IMR-90 (cell line): ENCODE results near the gene COPS9. TPM values are rescaled to one million over a fixed set of nuclear protein-coding genes. Genes with fewer than 3 reads are reported as not detected.

ENCODE experiments used
- ATAC-seq: fragments of 200-7000 bp; cut with Tn5 transposase; 2 replicates; pipeline ENCODE4 v1.9.1; 2020; ENCODE audit warnings: low read depth, mild to moderate bottlenecking, moderate library complexity
- BruUV-seq: library from RNA; stranded (reverse); fragments of 400-500 nt; replicated peaks from 2 replicates; lab custom pipeline; 2021; lab: Mats Ljungman, UMichigan
- CTCF ChIA-PET: fragments of 300-600 bp; formaldehyde crosslinking; extraction: SDS; loops from one replicate; lab custom pipeline; 2021; ENCODE audit warnings: antibody characterized with exemption; lab: Yijun Ruan, JAX
- POLR2A ChIA-PET: fragments of 300-600 bp; sonication (Branson Sonifier 250); formaldehyde crosslinking; loops from one replicate; lab custom pipeline; 2022; ENCODE audit warnings: antibody characterized with exemption; ENCODE audit not compliant: unreplicated experiment; lab: Charles Lee
- DNase-seq: peaks from one replicate; pipeline ENCODE4 v3.0.0; 2013
- H2AFZ ChIP-seq: replicated peaks from 2 replicates; pipeline ENCODE3; 2013; ENCODE audit warnings: low read length, mild to moderate bottlenecking; ENCODE audit not compliant: poor library complexity
- H2AK5ac ChIP-seq: 2 replicates; pipeline ENCODE4 v1.6.1; 2013; ENCODE audit warnings: low read depth, low read length, inconsistent platforms
- H2AK9ac ChIP-seq: replicated peaks from 2 replicates; pipeline ENCODE3; 2013; ENCODE audit warnings: mild to moderate bottlenecking, low read depth, low read length, moderate library complexity; ENCODE audit not compliant: poor library complexity
- H2BK120ac ChIP-seq: 2 replicates; pipeline ENCODE4 v1.6.1; 2013; ENCODE audit warnings: low read depth, low read length, inconsistent platforms
- H2BK15ac ChIP-seq: 3 replicates; pipeline ENCODE4 v1.6.1; 2013; ENCODE audit warnings: low read depth, low read length, inconsistent platforms
- H2BK20ac ChIP-seq: 2 replicates; pipeline ENCODE4 v1.6.1; 2013; ENCODE audit warnings: low read depth, mild to moderate bottlenecking, inconsistent platforms, low read length, moderate library complexity
- H2BK5ac ChIP-seq: 2 replicates; pipeline ENCODE4 v1.6.1; 2013; ENCODE audit warnings: mild to moderate bottlenecking, low read depth, low read length, inconsistent platforms; ENCODE audit not compliant: poor library complexity, severe bottlenecking
- H3K14ac ChIP-seq: replicated peaks from 2 replicates; pipeline ENCODE4 v1.6.1; 2013; ENCODE audit warnings: low read depth, low read length, inconsistent platforms
- H3K18ac ChIP-seq: 2 replicates; pipeline ENCODE4 v1.6.1; 2013; ENCODE audit warnings: low read depth, low read length, control low read depth
- H3K23ac ChIP-seq: 2 replicates; pipeline ENCODE4 v1.6.1; 2013; ENCODE audit warnings: low read depth, low read length, inconsistent platforms
- H3K27ac ChIP-seq: 2 replicates; pipeline ENCODE4 v1.5.1; 2013; ENCODE audit warnings: mild to moderate bottlenecking, control low read depth, low read length; ENCODE audit not compliant: insufficient read depth
- H3K27me3 ChIP-seq: 2 replicates; pipeline ENCODE4 v1.6.1; 2013; ENCODE audit warnings: low read length; ENCODE audit not compliant: control insufficient read depth, insufficient read depth
- H3K36me3 ChIP-seq: 2 replicates; pipeline ENCODE4 v1.6.1; 2013; ENCODE audit warnings: low read length, mixed read lengths; ENCODE audit not compliant: control insufficient read depth, insufficient read depth
- H3K4ac ChIP-seq: 2 replicates; pipeline ENCODE4 v1.6.1; 2013; ENCODE audit warnings: low read depth, low read length, inconsistent platforms
- H3K4me1 ChIP-seq: 2 replicates; pipeline ENCODE4 v1.6.1; 2013; ENCODE audit warnings: low read length, mixed read lengths; ENCODE audit not compliant: control insufficient read depth, insufficient read depth
- H3K4me2 ChIP-seq: 2 replicates; pipeline ENCODE4 v1.6.1; 2013; ENCODE audit warnings: low read depth, mild to moderate bottlenecking, control low read depth, low read length, moderate library complexity
- H3K4me3 ChIP-seq: 2 replicates; pipeline ENCODE4 v1.5.1; 2013; ENCODE audit warnings: low read depth, mild to moderate bottlenecking, control low read depth, low read length, moderate library complexity; ENCODE audit not compliant: insufficient read depth
- H3K56ac ChIP-seq: 2 replicates; pipeline ENCODE4 v1.6.1; 2013; ENCODE audit warnings: low read length, inconsistent platforms; ENCODE audit not compliant: insufficient read depth; ENCODE audit errors: extremely low read depth
- H3K79me1 ChIP-seq, 2 experiments: 2 replicates each; pipeline ENCODE4 v1.6.1; 2013; ENCODE audit warnings: low read length in 2 of 2, inconsistent platforms in 1 of 2, low read depth in 1 of 2
- H3K9ac ChIP-seq: 2 replicates; pipeline ENCODE4 v1.6.1; 2013; ENCODE audit warnings: low read depth, low read length, control low read depth
- H3K9me1 ChIP-seq: 2 replicates; pipeline ENCODE4 v1.6.1; 2013; ENCODE audit warnings: low read length, inconsistent platforms; ENCODE audit not compliant: insufficient read depth
- H3K9me3 ChIP-seq: 2 replicates; pipeline ENCODE4 v1.6.1; 2013; ENCODE audit warnings: low read length; ENCODE audit not compliant: control insufficient read depth, insufficient read depth
- H4K20me1 ChIP-seq: 2 replicates; pipeline ENCODE4 v1.6.1; 2013; ENCODE audit warnings: low read length, inconsistent platforms; ENCODE audit not compliant: insufficient read depth
- H4K5ac ChIP-seq: 2 replicates; pipeline ENCODE4 v1.6.1; 2013; ENCODE audit warnings: mild to moderate bottlenecking, low read depth, low read length, control low read depth
- H4K8ac ChIP-seq, 2 experiments: 2 replicates each; pipeline ENCODE4 v1.6.1; 2013; ENCODE audit warnings: low read depth in 2 of 2, low read length in 2 of 2, control low read depth in 1 of 2, inconsistent platforms in 1 of 2
- H4K91ac ChIP-seq: 2 replicates; pipeline ENCODE4 v1.6.1; 2013; ENCODE audit warnings: low read depth, low read length, inconsistent platforms; ENCODE audit not compliant: insufficient read depth
- CEBPB ChIP-seq: IDR thresholded peaks from 2 replicates; pipeline ENCODE4 v1.6.1; 2012; ENCODE audit warnings: low read depth, low read length, improper control_type of control experiment
- CHD1 ChIP-seq: IDR thresholded peaks from 2 replicates; pipeline ENCODE4 v1.6.1; 2012; ENCODE audit warnings: low read depth, low read length, improper control_type of control experiment
- FOS ChIP-seq: fragments of 150-350 bp; IDR thresholded peaks from 2 replicates; pipeline ENCODE4 v1.6.1; 2016; ENCODE audit warnings: low read depth, low read length
- MXI1 ChIP-seq: IDR thresholded peaks from 2 replicates; pipeline ENCODE4 v1.6.1; 2012; ENCODE audit warnings: low read depth, mild to moderate bottlenecking, low read length, moderate library complexity, borderline replicate concordance
- NFE2L2 ChIP-seq: fragments of 150-350 bp; IDR thresholded peaks from 2 replicates; pipeline ENCODE4 v1.6.1; 2016; ENCODE audit warnings: low read depth, mild to moderate bottlenecking, low read length
- POLR2A ChIP-seq: IDR thresholded peaks from 2 replicates; pipeline ENCODE4 v1.6.1; 2012; ENCODE audit warnings: mild to moderate bottlenecking, low read depth, low read length
- RFX5 ChIP-seq: IDR thresholded peaks from 2 replicates; pipeline ENCODE4 v1.8.0; 2012; ENCODE audit warnings: low read depth, mild to moderate bottlenecking, low read length, moderate library complexity
- WGBS, 2 experiments: methylation state at CpG; one replicate each; pipeline versions ENCODE4 v1.1.5 to v1.1.7; 2013; ENCODE audit warnings: missing lambda C conversion rate in 2 of 2; ENCODE audit not compliant: insufficient read length in 1 of 2; ENCODE audit errors: extremely low coverage in 2 of 2; 5-methylcytosine and 5-hydroxymethylcytosine counted together
- dilution Hi-C: fragments of 300-500 bp; cut with HindIII; formaldehyde crosslinking; loops from one replicate; pipeline ENCODE4 v1.14.3; 2018; ENCODE audit warnings: low sequenced_read_pairs; ENCODE audit not compliant: unreplicated experiment
- in situ Hi-C: fragments of 300-500 bp; cut with MboI; formaldehyde crosslinking; loops from 3 replicates; pipeline ENCODE4 v1.14.3; 2019; ENCODE audit warnings: low sequenced_read_pairs, inconsistent platforms, mixed read lengths
- intact Hi-C: fragments of 100-400 bp; cut with micrococcal nuclease; formaldehyde crosslinking; loops from 2 replicates; pipeline ENCODE4 v1.10.0; 2022
- polyA plus RNA-seq, 3 experiments: library from polyadenylated mRNA; depleted of rRNA; stranded (reverse); fragments of >200 nt; gene quantifications; 2 replicates each; pipeline ENCODE4 v1.2.3, GENCODE V29; 2012; ENCODE audit warnings: low replicate concordance in 1 of 3
- total RNA-seq: library from RNA; depleted of rRNA; stranded (reverse); fragments of >200 nt; gene quantifications from 2 replicates; pipeline ENCODE4 v1.2.3, GENCODE V29; 2012
- TF ChIP-seq, protein P1 (sequence below): fragments of 150-350 bp; IDR thresholded peaks from 2 replicates; pipeline ENCODE4 v1.6.1; 2016; ENCODE audit warnings: low read depth, mild to moderate bottlenecking, low read length, moderate library complexity, borderline replicate concordance

The COPS9 gene
- total and polyA plus RNA-seq, 2 of the 4 experiments (the other 2 are of a cell fraction), result 85.9 to 309 TPM

DNA sequence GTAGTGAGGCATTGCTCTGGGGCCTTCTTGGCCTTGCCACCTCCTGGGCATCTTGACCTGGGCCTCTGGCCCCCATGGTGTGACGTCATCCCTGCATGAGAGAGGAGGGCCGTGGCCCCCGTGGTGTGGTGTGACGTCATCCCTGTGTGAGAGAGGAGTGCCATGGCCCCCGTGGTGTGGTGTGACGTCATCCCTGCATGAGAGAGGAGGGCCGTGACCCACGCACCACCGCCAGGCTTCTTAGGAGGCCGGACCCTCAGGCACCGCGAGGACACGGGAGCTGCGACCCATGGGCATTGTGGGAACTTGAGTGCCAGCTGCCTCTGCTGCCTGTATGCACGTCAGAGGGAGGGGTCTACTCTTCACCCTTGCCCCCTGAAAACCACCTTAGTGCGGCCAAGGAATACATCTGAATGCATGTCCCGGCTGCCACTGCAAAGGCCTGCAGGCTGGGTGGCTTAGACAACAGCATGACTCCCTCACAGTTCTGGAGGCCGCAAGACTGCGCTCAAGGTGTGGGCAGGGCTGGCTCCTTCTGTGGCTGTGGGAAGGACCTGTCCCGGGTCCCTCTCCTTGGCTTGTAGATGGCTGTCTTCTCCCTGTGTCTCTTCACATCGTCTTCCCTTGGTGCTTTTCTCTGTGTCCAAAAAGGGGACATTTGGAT, 25.1 kb upstream of the COPS9 start:
- no peak overlapping the region for H3K18ac ChIP-seq
- H2BK20ac ChIP-seq, result no peak overlapping the region
- H2AFZ ChIP-seq, result no peak overlapping the region
- no peaks in the 10 kb centered on the region for H3K9me3 ChIP-seq
- in situ Hi-C loops, result no loop called here
- intact Hi-C loops, result no loop called here
- H4K8ac ChIP-seq, result no peak overlapping the region
- no peak overlapping the region for H2BK5ac ChIP-seq
- no peak overlapping the region for H3K23ac ChIP-seq
- peaks cover 9% of the 10 kb centered on the region; the same call in 1 of the 2 replicates for H3K27me3 ChIP-seq
- H3K79me1 ChIP-seq, result no peaks in the 10 kb centered on the region
- ChIA-PET CTCF (no interaction called here), POLR2A (no interaction called here)
- no peak overlapping the region for H3K4me3 ChIP-seq
- H3K4me2 ChIP-seq, result no peak overlapping the region
- no peak overlapping the region for H2AK5ac ChIP-seq
- no peak overlapping the region for H2BK120ac ChIP-seq
- H4K20me1 ChIP-seq, result no peaks in the 10 kb centered on the region
- dilution Hi-C loops, result no loop called here
- no peak overlapping the region for H3K27ac ChIP-seq
- no peak overlapping the region for H3K4ac ChIP-seq
- peak overlapping the region; percentile 5 for H2AK9ac ChIP-seq
- ATAC-seq, result no peak
- TF ChIP-seq FOS (no peak), NFE2L2 (no peak), CHD1 (no peak), POLR2A (no peak), CEBPB (no peak), MXI1 (no peak), RFX5 (no peak)
- TF ChIP-seq, protein P1, sequence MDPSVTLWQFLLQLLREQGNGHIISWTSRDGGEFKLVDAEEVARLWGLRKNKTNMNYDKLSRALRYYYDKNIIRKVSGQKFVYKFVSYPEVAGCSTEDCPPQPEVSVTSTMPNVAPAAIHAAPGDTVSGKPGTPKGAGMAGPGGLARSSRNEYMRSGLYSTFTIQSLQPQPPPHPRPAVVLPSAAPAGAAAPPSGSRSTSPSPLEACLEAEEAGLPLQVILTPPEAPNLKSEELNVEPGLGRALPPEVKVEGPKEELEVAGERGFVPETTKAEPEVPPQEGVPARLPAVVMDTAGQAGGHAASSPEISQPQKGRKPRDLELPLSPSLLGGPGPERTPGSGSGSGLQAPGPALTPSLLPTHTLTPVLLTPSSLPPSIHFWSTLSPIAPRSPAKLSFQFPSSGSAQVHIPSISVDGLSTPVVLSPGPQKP, result no peak
- H3K9me1 ChIP-seq, result no peaks in the 10 kb centered on the region
- BruUV-seq, result no TSS peak
- no peak for DNase-seq
- 78% methylated on average over 6 of the region's 21 CpGs; no CpG with 5 or more reads in 1 of the 2 experiments for WGBS, 2 experiments
- H3K56ac ChIP-seq, result no peak overlapping the region
- no peak overlapping the region for H3K14ac ChIP-seq
- no peak overlapping the region for H3K9ac ChIP-seq
- no peaks in the 10 kb centered on the region for H3K4me1 ChIP-seq
- H4K91ac ChIP-seq, result no peak overlapping the region
- no peak overlapping the region for H4K5ac ChIP-seq
- no peak overlapping the region for H2BK15ac ChIP-seq
- H3K36me3 ChIP-seq, result no peaks in the 10 kb centered on the region
